DMS53 treated with DMSO at 0.1 percent for 48 hours (cell line): ENCODE results near the gene FAM111A.
"Not testable (repeated sequence)": the region's sequence is repeated elsewhere in the genome, so short reads cannot be mapped to it uniquely, and the experiment has no call there.

Experiments used
- DNase-seq: peaks from one replicate; lab custom pipeline; 2025; ENCODE audit not compliant: unreplicated experiment; lab: John Stamatoyannopoulos, UW

The FAM111A gene, protein sequence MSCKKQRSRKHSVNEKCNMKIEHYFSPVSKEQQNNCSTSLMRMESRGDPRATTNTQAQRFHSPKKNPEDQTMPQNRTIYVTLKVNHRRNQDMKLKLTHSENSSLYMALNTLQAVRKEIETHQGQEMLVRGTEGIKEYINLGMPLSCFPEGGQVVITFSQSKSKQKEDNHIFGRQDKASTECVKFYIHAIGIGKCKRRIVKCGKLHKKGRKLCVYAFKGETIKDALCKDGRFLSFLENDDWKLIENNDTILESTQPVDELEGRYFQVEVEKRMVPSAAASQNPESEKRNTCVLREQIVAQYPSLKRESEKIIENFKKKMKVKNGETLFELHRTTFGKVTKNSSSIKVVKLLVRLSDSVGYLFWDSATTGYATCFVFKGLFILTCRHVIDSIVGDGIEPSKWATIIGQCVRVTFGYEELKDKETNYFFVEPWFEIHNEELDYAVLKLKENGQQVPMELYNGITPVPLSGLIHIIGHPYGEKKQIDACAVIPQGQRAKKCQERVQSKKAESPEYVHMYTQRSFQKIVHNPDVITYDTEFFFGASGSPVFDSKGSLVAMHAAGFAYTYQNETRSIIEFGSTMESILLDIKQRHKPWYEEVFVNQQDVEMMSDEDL

DNA sequence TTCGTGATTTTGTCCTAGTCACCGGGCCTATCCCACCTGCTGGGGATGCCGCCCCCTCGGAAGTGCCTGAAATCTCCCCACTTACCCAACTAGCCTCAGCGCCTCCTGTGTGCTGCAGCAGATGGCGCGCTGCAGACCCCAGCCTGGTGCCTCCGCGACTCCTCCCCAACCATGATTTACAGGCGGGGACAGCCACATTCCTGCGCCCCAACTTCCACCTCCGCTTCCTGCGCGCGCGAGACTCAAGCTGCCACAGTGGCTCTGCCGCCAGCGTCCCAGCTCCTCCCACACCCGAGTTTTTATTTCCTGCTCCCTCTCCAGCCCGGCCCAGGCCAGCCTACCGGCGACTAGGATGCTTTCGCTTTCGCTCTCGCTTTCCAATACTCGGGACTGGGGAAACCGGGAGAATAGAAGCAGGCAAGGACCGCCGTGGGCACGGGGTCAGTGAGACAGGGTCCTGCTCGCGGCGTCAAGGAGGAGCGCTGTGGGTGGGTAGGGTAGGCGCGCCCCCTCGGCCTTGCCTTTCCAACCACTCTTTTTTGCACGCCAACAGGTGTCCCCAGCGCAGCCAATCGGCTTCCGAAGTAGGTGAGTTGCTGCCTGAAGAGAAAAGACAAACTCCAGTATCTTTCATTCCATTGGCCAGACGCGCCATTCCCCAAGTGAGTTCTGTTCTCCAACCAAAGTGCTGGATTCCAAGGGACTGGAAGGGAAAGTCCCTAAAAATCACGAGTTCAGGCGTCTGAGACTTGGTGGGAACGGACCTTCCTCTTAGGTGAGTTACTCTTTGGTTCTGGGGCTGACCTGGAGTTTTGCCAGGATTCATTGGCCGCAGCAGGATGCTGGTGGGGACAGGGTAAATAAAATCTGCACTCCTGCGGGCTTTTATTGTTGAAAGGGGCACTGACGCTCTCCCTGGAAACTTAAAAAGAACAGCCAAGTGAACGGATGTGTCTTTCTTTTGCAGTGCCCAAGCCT lies at the start of gene FAM111A:
TSS of gene FAM111A (plus strand) at position 327 of the 978 bp plus-strand sequence. CDS start 6,017 bp downstream, outside the sequence.
- DNase-seq, result peak; percentile 64

DNA sequence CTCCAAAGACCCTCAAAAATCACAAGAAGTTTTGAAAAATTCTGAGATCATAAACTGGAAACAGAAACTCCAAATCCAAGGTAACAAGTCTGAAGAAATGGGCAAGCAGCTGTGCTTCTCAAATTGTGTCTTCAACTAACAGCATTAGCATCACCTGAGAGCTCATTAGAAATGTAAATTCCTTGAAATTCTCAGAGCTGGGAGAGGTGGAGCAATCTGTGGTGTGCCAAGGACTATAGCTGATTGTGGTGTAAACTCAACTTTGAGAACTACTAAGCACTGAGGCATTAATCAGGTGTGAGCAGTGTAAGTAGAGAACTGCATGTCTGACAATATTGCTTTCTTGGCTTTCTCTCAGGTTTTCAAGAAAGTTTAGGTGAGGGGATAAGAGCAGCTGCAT lies 49.1 kb upstream of the FAM111A start:
- not testable (repeated sequence) for DNase-seq

DNA sequence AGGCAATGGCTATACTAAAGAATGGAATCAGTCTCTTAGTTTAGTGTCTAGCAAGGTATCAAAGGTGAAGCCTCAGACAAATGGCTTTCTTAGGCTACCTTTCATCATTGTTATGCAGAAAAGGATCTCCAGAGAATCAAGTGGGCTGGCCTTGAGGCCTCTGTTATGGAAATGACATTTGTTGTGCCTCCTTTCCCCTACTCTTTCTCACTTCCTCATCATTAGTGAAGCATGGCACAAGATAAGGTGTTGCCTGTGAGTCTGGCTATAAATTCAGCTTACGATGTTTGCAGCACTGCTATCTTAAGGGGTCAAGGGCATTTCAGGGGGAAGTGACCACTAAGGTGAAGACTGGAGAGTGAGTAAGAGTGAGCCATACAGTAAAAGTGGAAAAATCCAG lies 47.4 kb upstream of the FAM111A start:
- not testable (repeated sequence) for DNase-seq

DNA sequence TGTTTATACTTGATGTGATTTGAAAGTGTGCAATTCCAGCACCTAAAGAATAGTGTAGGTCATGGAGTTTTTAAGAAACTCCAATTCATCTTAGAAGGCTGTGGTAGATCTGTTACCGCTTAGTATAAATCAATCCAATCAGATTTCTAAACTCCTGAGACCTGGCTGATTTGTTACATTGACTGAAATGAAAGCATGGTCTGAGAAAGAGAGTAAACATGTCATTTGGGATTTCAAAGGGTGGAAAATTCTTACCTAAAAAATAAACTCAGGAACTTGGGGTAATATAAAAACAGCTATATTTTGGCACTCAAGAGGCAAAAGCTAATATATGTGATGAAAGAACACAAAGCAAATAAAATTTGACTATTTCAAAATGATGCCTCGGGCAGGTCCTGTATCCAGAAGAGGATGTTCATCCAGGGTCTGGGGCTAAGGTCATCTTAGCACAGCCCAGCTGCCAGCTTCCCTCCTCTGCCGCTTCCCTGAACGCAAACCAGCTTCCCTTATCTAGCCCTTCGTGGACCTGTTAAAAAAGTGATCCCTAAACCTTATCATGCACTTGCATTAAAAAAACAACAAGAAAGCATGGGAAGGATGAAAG lies 46.6 kb upstream of the FAM111A start:
- not testable (repeated sequence) for DNase-seq

DNA sequence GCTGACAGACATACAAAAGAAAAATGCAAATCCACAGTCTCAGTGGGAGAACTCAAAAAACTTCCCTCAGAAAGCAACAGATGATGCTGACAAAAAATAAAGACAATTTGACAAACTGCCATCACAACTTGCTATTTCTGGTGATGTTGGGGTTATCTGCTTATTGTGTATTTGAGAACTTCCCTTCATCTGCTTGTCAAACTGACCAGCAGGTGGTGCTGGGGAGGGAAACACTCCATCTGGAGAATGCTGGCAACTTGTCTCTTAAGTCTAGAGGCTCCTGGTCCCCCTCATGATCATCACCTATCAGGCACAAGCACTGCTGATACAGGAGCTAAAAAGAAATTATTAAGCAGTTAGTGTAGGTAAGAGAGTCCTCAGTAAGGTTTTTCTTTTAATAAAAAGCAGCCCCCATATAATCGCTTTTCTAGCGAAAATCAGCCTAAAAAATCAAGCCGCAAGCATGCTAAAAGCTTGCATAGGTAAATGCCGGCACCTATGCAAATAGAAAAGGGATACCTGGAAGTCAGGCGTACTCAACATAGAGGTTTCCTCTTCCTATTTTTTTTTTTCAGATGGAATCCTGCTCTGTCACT lies 45.4 kb upstream of the FAM111A start:
- DNase-seq, result peak; percentile 5

DNA sequence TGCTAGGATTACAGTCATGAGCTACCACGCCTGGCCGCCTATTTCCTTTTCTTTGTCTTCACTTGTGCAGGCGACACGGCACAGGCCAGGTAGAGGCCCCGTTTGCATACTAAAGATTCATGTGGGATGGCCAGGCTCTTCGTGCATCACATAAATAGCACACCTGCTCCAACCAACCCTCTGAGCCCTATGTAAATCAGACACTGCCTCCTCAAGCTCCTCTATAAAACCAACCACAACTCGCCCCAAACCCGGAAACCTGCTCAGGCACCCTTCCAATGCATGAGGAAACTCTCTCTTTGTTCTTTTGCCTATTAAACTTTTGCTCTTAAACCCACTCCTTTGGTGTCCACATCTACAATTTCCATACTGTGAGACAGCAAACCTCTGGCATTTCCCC lies 44.7 kb upstream of the FAM111A start:
- DNase-seq, result not testable (repeated sequence)

DNA sequence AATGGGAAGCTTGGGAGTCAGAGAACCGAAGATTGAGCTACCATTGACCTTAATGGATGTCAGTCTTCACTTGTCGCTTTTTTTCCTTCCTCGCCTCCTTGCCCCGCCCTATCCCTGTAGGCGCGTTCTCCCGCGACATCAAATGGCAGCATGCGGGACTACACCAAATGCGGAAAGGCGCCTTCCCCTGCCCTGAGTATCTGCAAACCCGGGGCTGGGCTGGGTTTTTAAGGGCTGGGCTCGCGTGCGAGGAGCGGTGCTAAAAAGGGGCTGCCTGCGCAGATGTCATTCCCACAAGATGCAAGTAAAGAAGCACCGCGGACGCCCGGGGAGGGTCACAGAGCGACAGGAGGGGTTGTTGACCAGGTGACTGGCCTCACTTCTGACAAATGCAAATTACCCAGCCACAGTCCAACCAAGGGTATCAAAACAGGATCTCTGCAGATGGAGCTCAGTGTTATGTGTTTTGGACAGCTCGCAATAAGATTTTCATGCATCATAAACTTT lies 40.3 kb upstream of the FAM111A start:
- DNase-seq, result peak; percentile 5

DNA sequence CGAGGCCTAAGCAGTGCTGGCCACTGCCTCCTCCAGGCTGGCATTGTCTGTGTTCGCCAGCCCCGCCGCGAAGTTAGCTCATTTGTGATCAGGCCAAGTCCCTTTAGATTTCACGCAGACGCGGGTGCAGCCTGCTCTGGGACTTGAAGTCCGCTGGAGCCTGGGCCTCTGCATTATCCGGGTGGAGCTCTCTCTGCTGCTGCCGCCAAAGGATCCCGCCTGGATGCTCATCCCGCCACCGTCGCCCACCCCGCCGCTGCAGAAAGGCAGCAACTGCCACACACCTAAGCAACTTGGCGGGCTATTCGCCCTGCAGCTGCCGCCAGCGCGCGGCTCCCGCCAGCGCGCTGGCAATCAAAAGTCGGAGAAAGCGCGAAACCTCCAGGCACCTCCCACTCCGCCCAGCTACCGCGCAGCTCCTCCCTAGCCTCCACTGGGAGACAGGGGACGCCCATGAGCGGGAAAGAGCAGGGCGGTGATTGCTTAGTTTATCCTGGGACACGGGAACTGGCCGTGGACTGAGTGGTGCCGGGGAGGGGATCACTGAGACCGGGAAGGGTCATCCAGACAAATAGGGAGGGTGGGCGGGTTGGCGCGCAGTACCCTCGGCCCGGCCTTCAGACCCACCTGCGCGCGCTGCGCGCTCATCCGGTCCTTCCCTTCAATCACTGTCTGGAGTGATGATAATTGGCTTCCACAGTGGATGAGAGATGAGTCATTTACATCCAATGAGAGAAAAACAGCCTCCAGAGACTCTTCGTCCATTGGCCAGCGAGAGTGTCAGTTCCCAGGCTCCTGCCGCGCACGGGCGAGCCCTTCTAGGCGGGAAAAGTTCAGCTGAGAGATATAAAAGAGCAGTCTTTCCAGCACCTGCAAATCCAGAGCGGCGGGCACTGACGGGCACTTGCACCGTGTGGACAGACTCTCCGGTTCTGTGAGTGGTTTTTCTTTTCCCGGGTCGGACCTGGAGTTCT lies 36.0 kb upstream of the FAM111A start, which contains the start of gene FAM111B:
TSS of gene FAM111B (plus strand) at position 875 of the 974 bp plus-strand sequence. CDS start 2,389 bp downstream, outside the sequence.
- peak; percentile 79 for DNase-seq

DNA sequence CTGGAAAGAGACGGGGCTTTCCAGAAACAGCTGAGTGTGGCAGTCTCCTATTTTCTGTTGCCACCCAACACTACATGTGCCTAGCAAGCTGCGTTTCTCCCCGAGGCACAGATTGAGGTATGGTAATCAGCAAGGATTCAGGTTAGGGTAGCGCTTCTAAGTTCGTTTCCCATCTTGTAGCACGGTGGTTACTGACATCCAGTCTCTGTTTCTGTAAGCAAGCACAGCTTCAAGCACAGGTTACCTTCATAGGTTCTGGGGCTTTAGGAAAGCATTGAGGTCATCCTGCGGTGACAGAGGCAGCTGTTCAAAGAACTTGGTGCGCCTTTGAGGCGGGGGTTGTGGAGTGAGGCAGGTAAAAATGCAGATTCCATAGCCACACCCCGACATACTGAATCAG lies 34.9 kb upstream of the FAM111A start:
- not testable (repeated sequence) for DNase-seq

DNA sequence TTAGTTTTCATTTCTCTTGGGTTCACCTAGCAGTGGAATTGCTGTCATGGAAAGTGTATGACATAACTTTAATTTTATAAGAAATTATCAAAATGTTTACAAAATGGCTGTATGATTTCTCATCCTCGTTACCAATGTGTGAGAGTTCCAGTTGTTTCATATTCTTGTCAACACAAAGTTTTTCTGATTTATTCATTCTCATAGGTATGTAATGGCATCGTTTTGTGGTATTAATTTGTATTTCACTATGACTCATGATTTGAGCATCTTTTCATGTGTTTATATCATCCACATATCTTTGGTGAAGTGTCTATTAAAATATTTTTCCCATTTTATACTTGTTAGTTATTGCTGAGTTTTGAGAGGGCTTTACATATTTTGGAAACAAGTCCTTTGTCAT lies 30.2 kb upstream of the FAM111A start:
- no peak for DNase-seq

DNA sequence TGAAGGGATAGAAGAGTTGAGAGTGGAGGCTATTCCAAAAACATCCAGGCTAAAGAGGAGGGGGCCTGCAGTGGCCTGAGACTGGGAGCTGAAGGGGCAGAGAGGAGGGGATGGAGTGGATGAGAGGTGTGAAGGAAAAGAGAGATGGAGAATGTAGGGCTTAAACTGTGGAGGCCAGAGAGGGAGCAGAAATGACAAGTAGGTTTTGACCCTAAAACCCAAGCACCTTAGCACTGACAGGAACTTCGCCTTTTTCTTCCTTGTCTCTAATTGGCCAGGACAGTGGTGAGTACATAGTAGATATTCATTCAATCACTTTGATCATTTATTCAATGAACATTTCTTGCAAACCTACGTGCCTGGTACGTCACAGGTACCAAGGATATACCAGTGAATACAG lies 28.3 kb upstream of the FAM111A start:
- no peak for DNase-seq

DNA sequence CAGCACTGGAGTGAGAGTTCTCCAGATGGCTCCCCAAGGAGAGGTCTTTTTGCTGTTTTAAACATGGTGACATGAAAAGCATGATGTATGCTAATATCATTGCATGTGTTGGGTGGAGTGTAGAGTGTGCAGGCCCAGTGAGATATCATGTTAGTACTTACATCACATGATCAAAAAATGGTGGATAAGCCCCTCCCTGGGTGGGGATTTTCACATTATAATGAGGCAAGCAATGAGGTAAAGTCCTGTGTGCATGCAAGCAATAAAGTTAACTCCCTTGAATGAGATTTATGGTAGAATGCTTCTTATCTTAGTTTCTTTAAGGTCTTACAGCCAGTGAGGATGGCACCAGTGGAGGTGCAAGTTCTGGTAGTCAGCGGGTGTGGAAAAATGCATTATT lies 27.1 kb upstream of the FAM111A start:
- DNase-seq, result no peak

DNA sequence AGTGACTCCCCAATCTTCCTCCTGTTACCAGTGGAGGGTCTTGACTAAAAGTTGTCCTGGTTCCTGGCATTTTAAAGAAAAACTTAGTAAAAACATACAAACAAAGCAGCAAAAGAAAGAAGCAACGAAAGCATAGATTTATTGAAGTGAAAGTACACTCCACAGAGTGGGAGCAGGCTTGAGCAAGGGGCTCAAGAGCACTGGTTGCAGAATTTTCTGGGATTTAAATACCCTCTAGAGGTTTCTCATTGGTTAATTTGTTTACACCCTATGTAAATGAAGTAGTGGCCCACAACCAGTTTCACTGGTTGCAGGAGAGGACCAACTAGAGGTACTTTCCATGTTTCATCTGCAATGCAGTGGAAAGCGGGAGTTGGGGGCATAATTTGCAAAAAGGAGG lies 24.9 kb upstream of the FAM111A start:
- no peak for DNase-seq

DNA sequence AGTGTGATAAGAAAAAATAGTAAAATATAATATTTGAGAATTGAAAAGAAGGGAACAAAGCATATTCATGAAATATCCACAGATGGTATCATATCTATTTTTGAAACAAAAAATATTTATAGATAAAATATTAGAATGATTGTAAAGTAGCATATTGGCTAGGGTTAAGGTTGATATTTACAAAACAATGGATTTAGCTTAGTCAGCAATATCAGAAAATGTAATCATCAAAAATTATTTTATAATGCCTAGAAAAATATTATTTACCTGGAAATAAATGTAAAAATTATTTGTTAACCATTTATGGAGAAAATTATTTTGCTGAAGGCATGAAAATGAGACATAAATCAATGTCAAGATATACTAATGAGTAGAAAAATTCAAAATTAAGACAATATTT lies 22.8 kb upstream of the FAM111A start:
- DNase-seq, result no peak

DNA sequence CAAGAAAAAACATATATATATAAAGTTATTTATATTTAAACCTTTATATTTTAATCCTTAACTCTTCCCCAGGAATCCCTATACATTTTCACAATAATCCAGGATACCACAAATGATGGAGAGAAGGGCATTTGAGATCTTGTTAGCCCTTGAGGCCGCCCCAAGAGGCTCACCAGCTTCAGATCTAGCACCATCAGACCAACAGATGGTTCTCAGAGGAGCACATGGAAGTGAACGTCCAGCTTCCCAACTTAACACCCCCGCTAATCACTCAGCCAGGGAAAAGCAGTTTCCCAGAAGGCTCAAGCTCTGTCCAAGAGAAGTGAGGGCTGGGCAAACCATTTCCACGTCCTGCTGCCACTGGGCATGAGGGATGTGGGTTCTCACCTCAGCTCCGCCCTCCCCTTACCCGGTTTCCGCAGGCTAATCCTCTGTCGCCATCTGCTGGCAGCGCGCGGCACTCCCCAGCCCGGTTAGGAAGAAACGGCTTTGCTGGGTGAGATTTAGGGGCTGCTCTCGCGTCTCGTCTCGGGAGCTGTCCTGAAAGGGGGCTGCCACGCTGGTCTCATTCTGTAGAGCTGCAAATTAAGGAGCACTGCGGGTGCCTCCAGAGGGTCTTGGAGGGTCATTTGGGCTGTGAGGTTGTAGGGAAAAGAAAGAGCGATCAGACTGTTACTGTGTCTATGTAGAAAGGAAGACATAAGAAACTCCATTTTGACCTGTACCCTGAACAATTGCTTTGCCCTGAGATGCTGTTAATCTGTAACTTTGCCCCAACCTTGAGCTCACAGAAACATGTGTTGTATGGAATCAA lies 6.8 kb upstream of the FAM111A start:
- peak; percentile 47 for DNase-seq

DNA sequence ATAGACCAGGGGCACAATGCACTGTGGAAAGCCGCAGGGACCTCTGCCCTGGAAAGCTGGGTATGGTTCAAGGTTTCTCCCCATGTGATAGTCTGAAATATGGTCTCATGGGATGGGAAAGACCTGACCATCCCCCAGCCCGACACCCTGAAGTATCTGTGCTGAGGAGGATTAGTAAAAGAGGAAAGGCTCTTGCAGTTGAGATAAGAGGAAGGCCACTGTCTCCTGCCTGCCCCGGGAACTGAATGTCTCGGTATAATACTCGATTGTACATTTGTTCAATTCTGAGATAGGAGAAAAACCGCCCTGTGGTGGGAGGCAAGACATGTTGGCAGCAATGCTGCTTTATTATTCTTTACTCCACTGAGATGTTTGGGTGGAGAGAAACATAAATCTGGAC lies 6.1 kb upstream of the FAM111A start:
- not testable (repeated sequence) for DNase-seq

DNA sequence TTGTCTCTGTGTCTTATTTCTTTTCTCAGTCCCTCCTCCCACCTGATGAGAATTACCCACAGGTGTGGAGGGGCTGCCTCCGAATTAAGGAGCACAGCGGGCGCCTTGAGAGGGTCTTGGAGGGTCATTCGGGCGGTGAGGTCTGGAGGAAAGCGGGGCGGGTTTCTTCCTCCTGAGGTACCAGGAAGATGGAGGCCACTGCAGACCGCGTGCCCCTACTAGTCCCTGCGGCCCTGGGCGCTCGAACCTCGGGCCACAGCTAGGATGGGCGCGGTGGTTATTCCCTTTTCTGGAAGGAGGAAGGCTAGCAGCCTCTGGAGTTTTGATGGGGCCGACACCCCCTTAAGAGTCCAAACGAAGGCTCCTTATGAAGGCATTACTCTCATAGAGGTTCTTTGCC lies 5.5 kb upstream of the FAM111A start:
- no peak for DNase-seq

DNA sequence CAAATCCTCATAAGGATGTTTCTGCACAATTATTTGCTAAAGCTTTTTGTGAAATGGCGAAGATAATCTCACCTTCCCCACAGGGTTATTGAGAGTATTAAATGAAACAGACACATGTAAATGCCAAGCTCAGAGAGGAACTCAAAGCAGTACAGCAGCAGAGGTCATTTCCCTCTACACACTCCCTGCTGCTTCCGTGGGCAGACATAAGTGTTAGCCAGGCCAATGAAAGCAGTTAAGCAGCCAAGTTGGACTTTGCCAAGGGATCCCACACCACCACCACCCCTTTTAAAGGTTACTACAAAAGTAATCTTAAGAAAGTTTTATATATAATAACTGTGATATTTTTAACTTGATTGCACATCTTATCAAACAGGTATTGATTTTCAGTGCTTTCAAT lies 4.0 kb upstream of the FAM111A start:
- DNase-seq, result no peak
